Measurements from ENCODE around the gene OGFOD2. TPM values are rescaled to one million over a fixed set of nuclear protein-coding genes. Genes with fewer than 3 reads are reported as not detected.

OGFOD2 gene
- total RNA-seq, 2 donors from 2014 or later: 19.1 to 36.8 TPM

- no peaks in the 10 kb centered on the region for H3K9me3 Mint-ChIP-seq
- DNase-seq (ENCODE audit: low spot score): no peak
- H3K27me3 Mint-ChIP-seq: no peaks in the 10 kb centered on the region
- no peak overlapping the region for H3K4me3 Mint-ChIP-seq
- H3K27ac Mint-ChIP-seq: no peak overlapping the region
- no peaks in the 10 kb centered on the region for H3K36me3 Mint-ChIP-seq
- no peak for ATAC-seq
- H3K4me1 Mint-ChIP-seq (ENCODE audit: low read depth in 2 of 2): peaks cover 0 to 6% of the 10 kb centered on the region in 2 donors
These were observed 14.9 kb upstream of the OGFOD2 start for GRCh38 chr12:122960193-122960569.

- H3K4me3 Mint-ChIP-seq: no peak overlapping the region
- peaks cover 2 to 6% of the 10 kb centered on the region in 2 donors for H3K4me1 Mint-ChIP-seq (ENCODE audit: low read depth in 2 of 2)
- no peaks in the 10 kb centered on the region for H3K9me3 Mint-ChIP-seq
- no peaks in the 10 kb centered on the region for H3K27me3 Mint-ChIP-seq
- H3K27ac Mint-ChIP-seq: no peak overlapping the region
- no peak for DNase-seq (ENCODE audit: low spot score)
- H3K36me3 Mint-ChIP-seq: no peaks in the 10 kb centered on the region
- ATAC-seq: no peak
These were observed 13.3 kb upstream of the OGFOD2 start for GRCh38 chr12:122961531-122962329.

GRCh38 chr12:122963941-122964265 is 11.1 kb upstream of the OGFOD2 start:
- no peaks in the 10 kb centered on the region for H3K9me3 Mint-ChIP-seq
- no peaks in the 10 kb centered on the region for H3K27me3 Mint-ChIP-seq
- no peak overlapping the region for H3K27ac Mint-ChIP-seq
- DNase-seq (ENCODE audit: low spot score) (no peak), ATAC-seq (no peak)
- peaks cover 6% of the 10 kb centered on the region in 2 donors for H3K4me1 Mint-ChIP-seq (ENCODE audit: low read depth in 2 of 2)
- no peak overlapping the region for H3K4me3 Mint-ChIP-seq
- H3K36me3 Mint-ChIP-seq: no peaks in the 10 kb centered on the region

- Mint-ChIP-seq H3K27me3 (no peaks in the 10 kb centered on the region), H3K4me1 (ENCODE audit: low read depth in 2 of 2) (peaks cover 6% of the 10 kb centered on the region in 2 donors), H3K4me3 (peak overlapping the region; percentile 58), H3K9me3 (no peaks in the 10 kb centered on the region), H3K27ac (no peak overlapping the region), H3K36me3 (no peaks in the 10 kb centered on the region)
- DNase-seq (ENCODE audit: low spot score) (no peak), ATAC-seq (no peak)
These were observed 10.4 kb upstream of the OGFOD2 start for GRCh38 chr12:122964439-122965257.

GRCh38 chr12:122965321-122965751 is 9.7 kb upstream of the OGFOD2 start:
- Mint-ChIP-seq H3K4me3 (peak overlapping the region; percentile 58), H3K36me3 (no peaks in the 10 kb centered on the region), H3K9me3 (no peaks in the 10 kb centered on the region), H3K4me1 (ENCODE audit: low read depth in 2 of 2) (peaks cover 6% of the 10 kb centered on the region in 2 donors), H3K27ac (no peak overlapping the region), H3K27me3 (no peaks in the 10 kb centered on the region)
- DNase-seq (ENCODE audit: low spot score) (no peak), ATAC-seq (no peak)

GRCh38 chr12:122965851-122966742 is 8.9 kb upstream of the OGFOD2 start, which contains the start of gene ABCB9:
Gene ABCB9, minus strand, starts transcription at chr12:122966463. Its CDS starts 6,228 bp downstream, at chr12:122960235.
- H3K36me3 Mint-ChIP-seq: no peaks in the 10 kb centered on the region
- peak within 1 kb of the TSS; percentile 22 for H3K4me3 Mint-ChIP-seq
- no peaks in the 10 kb centered on the region for H3K27me3 Mint-ChIP-seq
- peaks cover 6% of the 10 kb centered on the region in 2 donors for H3K4me1 Mint-ChIP-seq (ENCODE audit: low read depth in 2 of 2)
- ATAC-seq (peak; percentile 97 to 99), DNase-seq (ENCODE audit: low spot score) (peak; percentile 91)
- H3K27ac Mint-ChIP-seq: peak within 1 kb of the TSS in 1 of 2 donors; percentile 75
- no peaks in the 10 kb centered on the region for H3K9me3 Mint-ChIP-seq

GRCh38 chr12:122966743-122967550 is 8.1 kb upstream of the OGFOD2 start:
- peaks cover 6% of the 10 kb centered on the region in 2 donors for H3K4me1 Mint-ChIP-seq (ENCODE audit: low read depth in 2 of 2)
- peak overlapping the region in 1 of 2 donors; percentile 75 for H3K27ac Mint-ChIP-seq

GRCh38 chr12:122968104-122968503 is 6.9 kb upstream of the OGFOD2 start:
- Mint-ChIP-seq H3K4me1 (ENCODE audit: low read depth in 2 of 2) (peaks cover 6% of the 10 kb centered on the region in 2 donors), H3K27ac (no peak overlapping the region), H3K4me3 (no peak overlapping the region), H3K27me3 (no peaks in the 10 kb centered on the region), H3K36me3 (no peaks in the 10 kb centered on the region), H3K9me3 (no peaks in the 10 kb centered on the region)
- DNase-seq (ENCODE audit: low spot score) (no peak), ATAC-seq (no peak)

More at GRCh38 chr12:122966743-122967550, 8.1 kb upstream of the OGFOD2 start:
- no peaks in the 10 kb centered on the region for H3K9me3 Mint-ChIP-seq
- no peaks in the 10 kb centered on the region for H3K36me3 Mint-ChIP-seq
- no peak overlapping the region for H3K4me3 Mint-ChIP-seq
- H3K27me3 Mint-ChIP-seq: no peaks in the 10 kb centered on the region
- ATAC-seq: no peak
- no peak for DNase-seq (ENCODE audit: low spot score)

- no peak overlapping the region for H3K27ac Mint-ChIP-seq
- H3K4me3 Mint-ChIP-seq: no peak overlapping the region
- no peak for ATAC-seq
- H3K9me3 Mint-ChIP-seq: no peaks in the 10 kb centered on the region
- H3K36me3 Mint-ChIP-seq: no peaks in the 10 kb centered on the region
- no peaks in the 10 kb centered on the region for H3K27me3 Mint-ChIP-seq
- DNase-seq (ENCODE audit: low spot score): no peak
- H3K4me1 Mint-ChIP-seq (ENCODE audit: low read depth in 2 of 2): peaks cover 7 to 11% of the 10 kb centered on the region in 2 donors
These were observed 5.4 kb upstream of the OGFOD2 start for GRCh38 chr12:122969676-122970075.

- Mint-ChIP-seq H3K4me1 (ENCODE audit: low read depth in 2 of 2) (peaks cover 11 to 21% of the 10 kb centered on the region in 2 donors), H3K4me3 (peak overlapping the region; percentile 89), H3K36me3 (no peaks in the 10 kb centered on the region), H3K27ac (peak overlapping the region; percentile 98), H3K9me3 (no peaks in the 10 kb centered on the region), H3K27me3 (no peaks in the 10 kb centered on the region)
- peak; percentile 98 for DNase-seq (ENCODE audit: low spot score)
- peak; percentile 94 to 95 for ATAC-seq
These were observed 661 bp upstream of the OGFOD2 start for GRCh38 chr12:122974274-122974891.

GRCh38 chr12:122975790-122976647 is 975 bp downstream of the OGFOD2 start:
- Mint-ChIP-seq H3K4me1 (ENCODE audit: low read depth in 2 of 2) (peaks cover 11 to 25% of the 10 kb centered on the region in 2 donors), H3K9me3 (no peaks in the 10 kb centered on the region), H3K4me3 (peak overlapping the region; percentile 89), H3K27me3 (no peaks in the 10 kb centered on the region), H3K36me3 (no peaks in the 10 kb centered on the region), H3K27ac (peak overlapping the region; percentile 98)
- no peak for DNase-seq (ENCODE audit: low spot score)
- no peak for ATAC-seq

GRCh38 chr12:122976648-122976975 is 1.6 kb downstream of the OGFOD2 start:
- Mint-ChIP-seq H3K27me3 (no peaks in the 10 kb centered on the region), H3K9me3 (no peaks in the 10 kb centered on the region), H3K27ac (peak overlapping the region in 1 of 2 donors; percentile 31), H3K36me3 (no peaks in the 10 kb centered on the region), H3K4me3 (peak overlapping the region; percentile 89), H3K4me1 (ENCODE audit: low read depth in 2 of 2) (peaks cover 14 to 27% of the 10 kb centered on the region in 2 donors)
- ATAC-seq (no peak), DNase-seq (ENCODE audit: low spot score) (no peak)
